ENCODE data around the gene TBL2.

Gene TBL2

GRCh38 chr7:73569042-73569608, 9.3 kb downstream of the TBL2 start:
- TF ChIP-seq POLR2AphosphoS5 (IDR thresholded peaks at IDR 0.05; ENCODE audit: low read depth, low read length), result 0 out of 2 replicates have a peak, but pooled peaks have one; percentile 23
- TF ChIP-seq REST (IDR thresholded peaks at IDR 0.05; ENCODE audit: insufficient read depth in 1 of 2, low read depth in 2 of 2, low read length in 2 of 2), result no peak
- no peak for TF ChIP-seq SIN3A (IDR thresholded peaks at IDR 0.05; ENCODE audit: borderline replicate concordance, insufficient read depth, low read length)
- TF ChIP-seq TAF1 (IDR thresholded peaks at IDR 0.05; ENCODE audit: borderline replicate concordance, insufficient read depth, low read length), result no peak

- no peak for TF ChIP-seq REST (IDR thresholded peaks at IDR 0.05; ENCODE audit: insufficient read depth in 1 of 2, low read depth in 2 of 2, low read length in 2 of 2)
- no peak for TF ChIP-seq FOXP2 (optimal IDR thresholded peaks at IDR 0.05; ENCODE audit: borderline replicate concordance, extremely low read depth, extremely low read length, insufficient read depth)
- no peak for TF ChIP-seq SIN3A (IDR thresholded peaks at IDR 0.05; ENCODE audit: borderline replicate concordance, insufficient read depth, low read length)
- TF ChIP-seq POLR2AphosphoS5 (IDR thresholded peaks at IDR 0.05; ENCODE audit: low read depth, low read length), result no peak; the same call in 1 of the 2 replicates
- TF ChIP-seq TAF1 (IDR thresholded peaks at IDR 0.05; ENCODE audit: borderline replicate concordance, insufficient read depth, low read length), result no peak
Observed at GRCh38 chr7:73567846-73568685, 10.3 kb downstream of the TBL2 start.

GRCh38 chr7:73567140-73567539, 11.2 kb downstream of the TBL2 start:
- TF ChIP-seq POLR2AphosphoS5 (IDR thresholded peaks at IDR 0.05; ENCODE audit: low read depth, low read length) (no peak), SIN3A (IDR thresholded peaks at IDR 0.05; ENCODE audit: borderline replicate concordance, insufficient read depth, low read length) (no peak), REST (IDR thresholded peaks at IDR 0.05; ENCODE audit: insufficient read depth in 1 of 2, low read depth in 2 of 2, low read length in 2 of 2) (no peak), FOXP2 (optimal IDR thresholded peaks at IDR 0.05; ENCODE audit: borderline replicate concordance, extremely low read depth, extremely low read length, insufficient read depth) (no peak), TAF1 (IDR thresholded peaks at IDR 0.05; ENCODE audit: borderline replicate concordance, insufficient read depth, low read length) (no peak)

- TF ChIP-seq FOXP2 (optimal IDR thresholded peaks at IDR 0.05; ENCODE audit: borderline replicate concordance, extremely low read depth, extremely low read length, insufficient read depth) (no peak), SIN3A (IDR thresholded peaks at IDR 0.05; ENCODE audit: borderline replicate concordance, insufficient read depth, low read length) (no peak), POLR2AphosphoS5 (IDR thresholded peaks at IDR 0.05; ENCODE audit: low read depth, low read length) (no peak), REST (IDR thresholded peaks at IDR 0.05; ENCODE audit: insufficient read depth in 1 of 2, low read depth in 2 of 2, low read length in 2 of 2) (no peak), TAF1 (IDR thresholded peaks at IDR 0.05; ENCODE audit: borderline replicate concordance, insufficient read depth, low read length) (no peak)
Observed at GRCh38 chr7:73565675-73566340, 12.6 kb downstream of the TBL2 start.

Data from PFSK-1 (cell line).